Activated CD8-positive, alpha-beta T cell treated with anti-CD3 and anti-CD28 coated beads for 36 hours (primary cell): ENCODE measurements around the gene DOK3. TPM values are rescaled to one million over a fixed set of nuclear protein-coding genes. Genes with fewer than 3 reads are reported as not detected.
A peak's percentile ranks its signal among the peaks of the same experiment; 100 is the strongest.

Source experiments
- ATAC-seq: fragments of 200-7000 bp; cut with Tn5 transposase; one replicate; pipeline ENCODE4 v1.10.0; 2021; ENCODE audit warnings: mild to moderate bottlenecking, moderate library complexity
- CTCF ChIA-PET: fragments of 350-600 bp; sonication (Branson Sonifier 250); formaldehyde crosslinking; loops from one replicate; lab custom pipeline; 2021; ENCODE audit warnings: antibody characterized with exemption; lab: Charles Lee
- POLR2A ChIA-PET: fragments of 350-600 bp; sonication (Branson Sonifier 250); formaldehyde crosslinking; loops from one replicate; lab custom pipeline; 2021; ENCODE audit warnings: antibody characterized with exemption; lab: Charles Lee
- DNase-seq: peaks from one replicate; pipeline ENCODE4 v3.0.0-alpha.2; 2020
- H3K27ac Mint-ChIP-seq: one replicate; pipeline ENCODE4 v1.8.0; 2021; ENCODE audit warnings: mild to moderate bottlenecking, mixed read lengths
- H3K27me3 Mint-ChIP-seq: one replicate; pipeline ENCODE4 v1.8.0; 2021; ENCODE audit warnings: mixed read lengths
- H3K36me3 Mint-ChIP-seq: one replicate; pipeline ENCODE4 v1.8.0; 2021; ENCODE audit warnings: low read depth, mixed read lengths
- H3K4me1 Mint-ChIP-seq: one replicate; pipeline ENCODE4 v1.8.0; 2021; ENCODE audit warnings: low read depth, mixed read lengths
- H3K4me3 Mint-ChIP-seq: one replicate; pipeline ENCODE4 v1.8.0; 2021; ENCODE audit warnings: mild to moderate bottlenecking, moderate library complexity, mixed read lengths
- H3K9me3 Mint-ChIP-seq: one replicate; pipeline ENCODE4 v1.8.0; 2021; ENCODE audit warnings: mixed read lengths
- CTCF ChIP-seq: fragments of 200-600 bp; IDR thresholded peaks from one replicate; pipeline ENCODE4 v1.8.0; 2022; ENCODE audit warnings: antibody characterized with exemption, mild to moderate bottlenecking
- intact Hi-C: fragments of 100-400 bp; cut with micrococcal nuclease; formaldehyde crosslinking; loops from one replicate; pipeline ENCODE4 v1.10.0; 2022
- total RNA-seq, 2 experiments: library from RNA; stranded (reverse); gene quantifications; one replicate each; pipeline ENCODE4 v1.2.3, GENCODE V29; 2021

The DOK3 gene
- total RNA-seq, 2 experiments from 2014 or later, result 7.4 to 8.0 TPM

GRCh38 chr5:177471610-177472356 lies 37.8 kb downstream of the DOK3 start:
- intact Hi-C loops, result no loop called here

GRCh38 chr5:177470759-177471536 lies 38.7 kb downstream of the DOK3 start:
- peak; percentile 34 for DNase-seq
- ATAC-seq, result no peak
- TF ChIP-seq CTCF, result no peak
- H3K4me1 Mint-ChIP-seq, result peaks cover 41% of the 10 kb centered on the region
- H3K27ac Mint-ChIP-seq, result peak overlapping the region; percentile 91
- H3K9me3 Mint-ChIP-seq, result no peaks in the 10 kb centered on the region
- CTCF ChIA-PET, result interaction anchor here (0.9 to 5.1 kb wide), 12 partner anchors 8 to 161 kb away, joined by 3 to 24 read pairs (median 6); partner anchors contain the start of genes PDLIM7 and TMED9
- no peaks in the 10 kb centered on the region for H3K27me3 Mint-ChIP-seq
- intact Hi-C loops, result no loop called here
- peak overlapping the region; percentile 80 for H3K4me3 Mint-ChIP-seq
- H3K36me3 Mint-ChIP-seq, result peaks cover 49% of the 10 kb centered on the region
- POLR2A ChIA-PET, result interaction anchor here (0.6 to 22.8 kb wide), 13 partner anchors 9 to 161 kb away, joined by 3 to 294 read pairs (median 4); partner anchors contain the start of genes PDLIM7, PRR7 and RGS14

More at GRCh38 chr5:177471610-177472356, 37.8 kb downstream of the DOK3 start:
- Mint-ChIP-seq H3K27me3 (no peaks in the 10 kb centered on the region), H3K27ac (peak overlapping the region; percentile 91), H3K9me3 (no peaks in the 10 kb centered on the region), H3K36me3 (peaks cover 41% of the 10 kb centered on the region), H3K4me3 (peak overlapping the region; percentile 80), H3K4me1 (peaks cover 48% of the 10 kb centered on the region)
- DNase-seq (peak; percentile 91), ATAC-seq (peak; percentile 64)
- no peak for TF ChIP-seq CTCF
- CTCF ChIA-PET, result interaction anchor here (1.1 to 5.1 kb wide), 10 partner anchors 8 to 121 kb away, joined by 3 to 24 read pairs (median 7); partner anchors contain the start of gene TMED9
- POLR2A ChIA-PET, result interaction anchor here (0.6 to 22.8 kb wide), 14 partner anchors 8 to 162 kb away, joined by 3 to 294 read pairs (median 4); partner anchors contain the start of genes PDLIM7, PRR7 and RGS14

GRCh38 chr5:177469750-177470525 lies 39.7 kb downstream of the DOK3 start:
- POLR2A ChIA-PET, result interaction anchor here (1.5 to 22.8 kb wide), 4 partner anchors 16 to 32 kb away, joined by 4 to 294 read pairs (median 67); partner anchors contain the start of genes PDLIM7 and PRR7

More at GRCh38 chr5:177469750-177470525, 39.7 kb downstream of the DOK3 start:
- peak overlapping the region; percentile 91 for H3K27ac Mint-ChIP-seq
- H3K36me3 Mint-ChIP-seq, result peaks cover 59% of the 10 kb centered on the region
- H3K4me1 Mint-ChIP-seq, result peaks cover 32% of the 10 kb centered on the region
- CTCF ChIA-PET, result interaction anchor here (0.9 to 5.1 kb wide), 5 partner anchors 13 to 160 kb away, joined by 3 to 24 read pairs (median 4); partner anchors contain the start of gene PDLIM7
- no peaks in the 10 kb centered on the region for H3K27me3 Mint-ChIP-seq
- no peak for TF ChIP-seq CTCF
- H3K9me3 Mint-ChIP-seq, result peaks cover 1% of the 10 kb centered on the region
- DNase-seq, result no peak
- peak overlapping the region; percentile 1 for H3K4me3 Mint-ChIP-seq
- intact Hi-C loops, result no loop called here
- ATAC-seq, result no peak
